A673 (cell line): ENCODE measurements around the gene GJE1.
"Not testable (repeated sequence)": the region's sequence is repeated elsewhere in the genome, so short reads cannot be mapped to it uniquely, and the experiment has no call there.

Experiments
- CTCF ChIP-seq: fragments of 300-800, 200-600 bp; sonication (generic); conservative IDR thresholded peaks from 2 replicates; pipeline ENCODE4 v1.5.1; 2017; ENCODE audit warnings: low read depth, mild to moderate bottlenecking, antibody characterized with exemption, low read length, moderate library complexity, mixed read lengths
- EZH2 ChIP-seq: fragments of 200-600 bp; sonication (generic); IDR thresholded peaks from 2 replicates; pipeline ENCODE4 v1.6.1; 2017; ENCODE audit warnings: borderline replicate concordance, low read depth, mild to moderate bottlenecking, mixed read lengths, antibody characterized with exemption, low read length; ENCODE audit not compliant: poor library complexity, severe bottlenecking

GRCh38 chr6:142104820-142105219, 27.9 kb upstream of the GJE1 start:
- TF ChIP-seq CTCF, EZH2: not testable (repeated sequence)
